SK-N-SH treated with all-trans-retinoic acid at 6 μM for 48 hours (cell line): ENCODE measurements around the gene KRTAP5-6.

Experiments
- ATAC-seq: fragments of 200-7000 bp; cut with Tn5 transposase; 3 replicates; pipeline ENCODE4 v1.9.1; 2020; ENCODE audit warnings: mild to moderate bottlenecking, moderate library complexity
- ARNTL ChIP-seq: fragments of 450-650 bp; formaldehyde crosslinking; IDR thresholded peaks from 2 replicates; pipeline ENCODE4 v1.5.0; 2020; ENCODE audit warnings: low read depth, mild to moderate bottlenecking, moderate library complexity, borderline replicate concordance
- BACH2 ChIP-seq: fragments of 250-450 bp; sonication (Bioruptor Pico); IDR thresholded peaks from 2 replicates; pipeline ENCODE4 v1.9.0; 2021; ENCODE audit warnings: mild to moderate bottlenecking, borderline replicate concordance
- CREB5 ChIP-seq: fragments of 250-450 bp; sonication (Bioruptor Pico); IDR thresholded peaks from 2 replicates; pipeline ENCODE4 v1.5.1; 2020; ENCODE audit warnings: low read depth, mild to moderate bottlenecking, moderate library complexity
- CSDC2 ChIP-seq: fragments of 250-450 bp; sonication (Bioruptor Pico); IDR thresholded peaks from 2 replicates; pipeline ENCODE4 v1.5.0; 2020; ENCODE audit warnings: mild to moderate bottlenecking, moderate library complexity
- CSRNP3 ChIP-seq: fragments of 250-450 bp; sonication (Bioruptor Pico); IDR thresholded peaks from 2 replicates; pipeline ENCODE4 v1.5.1; 2021; ENCODE audit warnings: mild to moderate bottlenecking, moderate library complexity
- ESRRG ChIP-seq: fragments of 250-450 bp; sonication (Bioruptor Pico); IDR thresholded peaks from 2 replicates; pipeline ENCODE4 v1.6.1; 2021; ENCODE audit warnings: mild to moderate bottlenecking
- GLIS3 ChIP-seq: fragments of 250-450 bp; sonication (Bioruptor Pico); IDR thresholded peaks from 2 replicates; pipeline ENCODE4 v1.5.0; 2020; ENCODE audit warnings: mild to moderate bottlenecking, moderate library complexity
- ISL1 ChIP-seq: fragments of 250-450 bp; sonication (Bioruptor Pico); IDR thresholded peaks from 2 replicates; pipeline ENCODE4 v2.1.2; 2022; ENCODE audit warnings: mild to moderate bottlenecking, moderate library complexity
- OSR1 ChIP-seq: fragments of 250-450 bp; sonication (Bioruptor Pico); IDR thresholded peaks from 2 replicates; pipeline ENCODE4 v1.8.0; 2022; ENCODE audit warnings: moderate library complexity, mild to moderate bottlenecking, inconsistent platforms
- POU6F1 ChIP-seq: fragments of 250-450 bp; sonication (Bioruptor Pico); IDR thresholded peaks from 2 replicates; pipeline ENCODE4 v1.8.0; 2021; ENCODE audit warnings: low read depth, mild to moderate bottlenecking, moderate library complexity, borderline replicate concordance
- PPARA ChIP-seq: fragments of 250-450 bp; sonication (Bioruptor Pico); IDR thresholded peaks from 2 replicates; pipeline ENCODE4 v1.5.0; 2020; ENCODE audit warnings: mild to moderate bottlenecking, borderline replicate concordance
- RARB ChIP-seq: fragments of 250-450 bp; sonication (Bioruptor Pico); IDR thresholded peaks from 2 replicates; pipeline ENCODE4 v1.8.0; 2021; ENCODE audit warnings: mild to moderate bottlenecking, moderate library complexity
- SNAI2 ChIP-seq: fragments of 250-450 bp; sonication (Bioruptor Pico); IDR thresholded peaks from 2 replicates; pipeline ENCODE4 v1.5.0; 2020; ENCODE audit warnings: mild to moderate bottlenecking, moderate library complexity
- TCF4 ChIP-seq: fragments of 250-450 bp; sonication (Bioruptor Pico); IDR thresholded peaks from 2 replicates; pipeline ENCODE4 v1.8.0; 2021; ENCODE audit warnings: mild to moderate bottlenecking, moderate library complexity, borderline replicate concordance
- TOX ChIP-seq: fragments of 250-450 bp; sonication (Bioruptor Pico); IDR thresholded peaks from 2 replicates; pipeline ENCODE4 v1.8.0; 2021; ENCODE audit warnings: mild to moderate bottlenecking, moderate library complexity, borderline replicate concordance
- TSHZ2 ChIP-seq: fragments of 250-450 bp; sonication (Bioruptor Pico); IDR thresholded peaks from 2 replicates; pipeline ENCODE4 v1.5.0; 2020; ENCODE audit warnings: mild to moderate bottlenecking, moderate library complexity
- ZC3H10 ChIP-seq: fragments of 250-450 bp; sonication (Bioruptor Pico); IDR thresholded peaks from 2 replicates; pipeline ENCODE4 v1.5.1; 2021; ENCODE audit warnings: mild to moderate bottlenecking, moderate library complexity
- ZFP3 ChIP-seq: fragments of 250-450 bp; sonication (Bioruptor Pico); IDR thresholded peaks from 2 replicates; pipeline ENCODE4 v1.5.0; 2020; ENCODE audit warnings: mild to moderate bottlenecking, moderate library complexity
- ZFP30 ChIP-seq: fragments of 450-650 bp; formaldehyde crosslinking; IDR thresholded peaks from 2 replicates; pipeline ENCODE4 v1.5.0; 2022; ENCODE audit warnings: mild to moderate bottlenecking, moderate library complexity
- ZNF565 ChIP-seq: fragments of 450-650 bp; formaldehyde crosslinking; conservative IDR thresholded peaks from 2 replicates; pipeline ENCODE4 v1.5.0; 2020; ENCODE audit warnings: low read depth, mild to moderate bottlenecking, moderate library complexity
- ZNF70 ChIP-seq: fragments of 450-650 bp; formaldehyde crosslinking; IDR thresholded peaks from 2 replicates; pipeline ENCODE4 v1.5.0; 2020; ENCODE audit warnings: mild to moderate bottlenecking, moderate library complexity
- ZNF8 ChIP-seq: fragments of 450-650 bp; formaldehyde crosslinking; IDR thresholded peaks from 2 replicates; pipeline ENCODE4 v1.5.0; 2020; ENCODE audit warnings: mild to moderate bottlenecking, moderate library complexity

The KRTAP5-6 gene

GRCh38 chr11:1729692-1730011 lies 32.7 kb downstream of the KRTAP5-6 start:
- TF ChIP-seq CSDC2 (CRISPR knock-in tag) (no peak), ZNF70 (no peak), RARB (CRISPR knock-in tag) (no peak), TCF4 (CRISPR knock-in tag) (no peak), ZC3H10 (CRISPR knock-in tag) (no peak), PPARA (no peak), SNAI2 (CRISPR knock-in tag) (no peak), ZFP30 (CRISPR knock-in tag) (no peak), OSR1 (no peak), TOX (CRISPR knock-in tag) (no peak), ARNTL (CRISPR knock-in tag) (no peak), GLIS3 (CRISPR knock-in tag) (no peak), ZNF8 (CRISPR knock-in tag) (no peak), CSRNP3 (CRISPR knock-in tag) (no peak), ISL1 (CRISPR knock-in tag) (no peak), ESRRG (CRISPR knock-in tag) (no peak), TSHZ2 (CRISPR knock-in tag) (no peak), POU6F1 (CRISPR knock-in tag) (no peak), ZFP3 (no peak), CREB5 (no peak)
- TF ChIP-seq, all 23 proteins: peak for 0
- no peak for ATAC-seq

GRCh38 chr11:1730059-1730629 lies 33.1 kb downstream of the KRTAP5-6 start:
- ATAC-seq, result no peak
- TF ChIP-seq GLIS3 (CRISPR knock-in tag), result no peak
- no peak for TF ChIP-seq ISL1 (CRISPR knock-in tag)
- no peak for TF ChIP-seq ZNF565 (CRISPR knock-in tag)
- no peak for TF ChIP-seq POU6F1 (CRISPR knock-in tag)
- TF ChIP-seq ZNF8 (CRISPR knock-in tag), result no peak
- no peak for TF ChIP-seq TSHZ2 (CRISPR knock-in tag)
- no peak for TF ChIP-seq SNAI2 (CRISPR knock-in tag)
- TF ChIP-seq CSDC2 (CRISPR knock-in tag), result no peak
- no peak for TF ChIP-seq RARB (CRISPR knock-in tag)
- TF ChIP-seq ZC3H10 (CRISPR knock-in tag), result no peak
- no peak for TF ChIP-seq BACH2
- TF ChIP-seq ESRRG (CRISPR knock-in tag), result no peak
- TF ChIP-seq CREB5, result no peak
- no peak for TF ChIP-seq ZFP30 (CRISPR knock-in tag)
- no peak for TF ChIP-seq TOX (CRISPR knock-in tag)
- TF ChIP-seq ZNF70, result no peak
- TF ChIP-seq TCF4 (CRISPR knock-in tag), result no peak
